ENCODE data around the gene RSPO3.
"Not testable (repeated sequence)": the region's sequence is repeated elsewhere in the genome, so short reads cannot be mapped to it uniquely, and the experiment has no call there.

Gene RSPO3

DNA sequence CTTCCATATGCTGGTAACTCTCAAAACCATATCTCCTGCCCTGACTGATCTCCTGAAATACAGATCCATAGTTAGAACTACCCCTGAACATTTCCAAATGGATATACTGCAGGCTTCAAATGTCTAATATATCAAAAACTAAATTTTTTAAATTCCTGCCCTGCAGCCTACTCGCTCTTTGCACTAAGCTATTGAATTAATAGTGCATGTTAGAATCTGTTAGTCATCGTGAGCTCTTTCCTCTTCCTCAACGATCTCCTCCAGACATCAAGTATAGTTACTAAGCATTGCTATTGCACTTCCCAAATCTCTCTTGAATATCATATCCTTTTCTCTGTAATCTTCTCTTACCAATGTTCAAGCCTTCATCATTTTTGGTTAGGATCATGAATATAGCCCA, 26.0 kb upstream of the RSPO3 start:
- no peaks in the 10 kb centered on the region for H3K36me3 ChIP-seq (ENCODE audit: insufficient read depth, low read length)
- no peaks in the 10 kb centered on the region for H3K4me1 ChIP-seq (ENCODE audit: insufficient read depth, low read length, severe bottlenecking)
- no peaks in the 10 kb centered on the region for H3K27me3 ChIP-seq (ENCODE audit: insufficient read depth, low read length)
- H3F3A ChIP-seq (ENCODE audit: insufficient read depth, low read length), result no peaks in the 10 kb centered on the region
- H3K4me3 ChIP-seq (ENCODE audit: low read depth, low read length, poor library complexity, severe bottlenecking), result no peak overlapping the region
- H4K20me1 ChIP-seq (ENCODE audit: insufficient read depth, low read length), result no peaks in the 10 kb centered on the region
- no peak overlapping the region for H3K4me2 ChIP-seq (ENCODE audit: low read length)
- no peak overlapping the region for H3K27ac ChIP-seq (ENCODE audit: low read depth, low read length, poor library complexity, severe bottlenecking)
- H3K9me3 ChIP-seq (ENCODE audit: low read length), result no peaks in the 10 kb centered on the region
- no peak for TF ChIP-seq EZH2 (IDR thresholded peaks at IDR 0.05; ENCODE audit: borderline replicate concordance, low read length)
- H3K9ac ChIP-seq (ENCODE audit: low read length), result no peak overlapping the region
- no peaks in the 10 kb centered on the region for H3K79me2 ChIP-seq (ENCODE audit: insufficient read depth, low read length)
- H3K9me2 ChIP-seq (ENCODE audit: low read depth, low read length), result no peaks in the 10 kb centered on the region
- no peak overlapping the region for H2AFZ ChIP-seq (ENCODE audit: low read length)

DNA sequence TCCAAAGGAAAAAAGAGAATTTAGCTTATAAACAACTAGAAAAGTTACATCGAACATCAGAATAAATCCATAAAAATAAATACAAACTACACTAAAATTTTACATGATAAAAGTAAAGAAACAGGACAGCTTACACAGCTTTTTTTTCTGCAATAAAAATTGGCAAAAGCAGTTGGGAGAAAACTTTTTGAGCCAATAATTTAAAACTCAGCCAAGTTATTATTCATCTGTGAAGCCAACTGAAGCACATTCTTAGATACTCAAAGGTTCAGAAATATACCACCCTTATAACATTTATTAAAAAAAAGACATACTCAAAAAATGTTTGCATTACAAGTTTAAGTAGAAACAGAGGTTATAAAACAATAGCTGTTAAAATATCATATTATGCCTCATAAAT, 23.7 kb upstream of the RSPO3 start:
- Histone ChIP-seq H4K20me1 (ENCODE audit: insufficient read depth, low read length) (no peaks in the 10 kb centered on the region), H3F3A (ENCODE audit: insufficient read depth, low read length) (no peaks in the 10 kb centered on the region), H3K27ac (ENCODE audit: low read depth, low read length, poor library complexity, severe bottlenecking) (no peak overlapping the region), H3K27me3 (ENCODE audit: insufficient read depth, low read length) (no peaks in the 10 kb centered on the region), H3K4me3 (ENCODE audit: low read depth, low read length, poor library complexity, severe bottlenecking) (no peak overlapping the region), H3K9me2 (ENCODE audit: low read depth, low read length) (no peaks in the 10 kb centered on the region), H3K79me2 (ENCODE audit: insufficient read depth, low read length) (no peaks in the 10 kb centered on the region), H3K4me2 (ENCODE audit: low read length) (no peak overlapping the region), H3K4me1 (ENCODE audit: insufficient read depth, low read length, severe bottlenecking) (no peaks in the 10 kb centered on the region), H3K9ac (ENCODE audit: low read length) (no peak overlapping the region), H3K36me3 (ENCODE audit: insufficient read depth, low read length) (no peaks in the 10 kb centered on the region), H2AFZ (ENCODE audit: low read length) (no peak overlapping the region), H3K9me3 (ENCODE audit: low read length) (no peaks in the 10 kb centered on the region)
- TF ChIP-seq, protein P1, sequence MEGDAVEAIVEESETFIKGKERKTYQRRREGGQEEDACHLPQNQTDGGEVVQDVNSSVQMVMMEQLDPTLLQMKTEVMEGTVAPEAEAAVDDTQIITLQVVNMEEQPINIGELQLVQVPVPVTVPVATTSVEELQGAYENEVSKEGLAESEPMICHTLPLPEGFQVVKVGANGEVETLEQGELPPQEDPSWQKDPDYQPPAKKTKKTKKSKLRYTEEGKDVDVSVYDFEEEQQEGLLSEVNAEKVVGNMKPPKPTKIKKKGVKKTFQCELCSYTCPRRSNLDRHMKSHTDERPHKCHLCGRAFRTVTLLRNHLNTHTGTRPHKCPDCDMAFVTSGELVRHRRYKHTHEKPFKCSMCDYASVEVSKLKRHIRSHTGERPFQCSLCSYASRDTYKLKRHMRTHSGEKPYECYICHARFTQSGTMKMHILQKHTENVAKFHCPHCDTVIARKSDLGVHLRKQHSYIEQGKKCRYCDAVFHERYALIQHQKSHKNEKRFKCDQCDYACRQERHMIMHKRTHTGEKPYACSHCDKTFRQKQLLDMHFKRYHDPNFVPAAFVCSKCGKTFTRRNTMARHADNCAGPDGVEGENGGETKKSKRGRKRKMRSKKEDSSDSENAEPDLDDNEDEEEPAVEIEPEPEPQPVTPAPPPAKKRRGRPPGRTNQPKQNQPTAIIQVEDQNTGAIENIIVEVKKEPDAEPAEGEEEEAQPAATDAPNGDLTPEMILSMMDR (IDR thresholded peaks at IDR 0.05; ENCODE audit: low read length), result no peak
- no peak for TF ChIP-seq EZH2 (IDR thresholded peaks at IDR 0.05; ENCODE audit: borderline replicate concordance, low read length)

DNA sequence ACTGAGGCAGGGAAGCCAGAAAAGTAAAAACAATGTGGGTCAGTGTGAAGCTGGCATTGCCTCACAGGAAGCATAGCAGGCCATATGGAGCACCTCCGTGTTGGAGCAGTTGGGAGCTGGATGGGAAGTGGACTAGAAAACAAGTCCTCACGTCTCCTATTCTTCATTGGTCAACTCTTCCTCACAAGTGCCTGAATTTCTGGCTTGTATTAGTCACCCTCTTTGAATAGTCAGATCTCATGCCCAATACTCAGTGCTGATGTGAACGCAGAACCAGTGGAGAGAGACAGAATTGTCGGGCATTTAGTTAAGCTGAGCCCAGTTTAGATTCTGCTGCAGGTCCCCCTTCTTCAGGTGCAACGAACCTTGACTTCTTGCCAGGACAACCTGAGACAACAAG, 22.3 kb upstream of the RSPO3 start:
- H3F3A ChIP-seq (ENCODE audit: insufficient read depth, low read length), result no peaks in the 10 kb centered on the region
- H3K4me3 ChIP-seq (ENCODE audit: low read depth, low read length, poor library complexity, severe bottlenecking), result no peak overlapping the region
- no peak overlapping the region for H2AFZ ChIP-seq (ENCODE audit: low read length)
- no peak for TF ChIP-seq EZH2 (IDR thresholded peaks at IDR 0.05; ENCODE audit: borderline replicate concordance, low read length)
- TF ChIP-seq, protein P1 (IDR thresholded peaks at IDR 0.05; ENCODE audit: low read length), result no peak
- H3K27me3 ChIP-seq (ENCODE audit: insufficient read depth, low read length), result no peaks in the 10 kb centered on the region
- no peaks in the 10 kb centered on the region for H3K9me3 ChIP-seq (ENCODE audit: low read length)
- H3K9ac ChIP-seq (ENCODE audit: low read length), result no peak overlapping the region
- H4K20me1 ChIP-seq (ENCODE audit: insufficient read depth, low read length), result no peaks in the 10 kb centered on the region
- no peak overlapping the region for H3K27ac ChIP-seq (ENCODE audit: low read depth, low read length, poor library complexity, severe bottlenecking)
- no peaks in the 10 kb centered on the region for H3K4me1 ChIP-seq (ENCODE audit: insufficient read depth, low read length, severe bottlenecking)
- no peak overlapping the region for H3K4me2 ChIP-seq (ENCODE audit: low read length)
- no peaks in the 10 kb centered on the region for H3K9me2 ChIP-seq (ENCODE audit: low read depth, low read length)
- H3K79me2 ChIP-seq (ENCODE audit: insufficient read depth, low read length), result no peaks in the 10 kb centered on the region
- H3K36me3 ChIP-seq (ENCODE audit: insufficient read depth, low read length), result no peaks in the 10 kb centered on the region

DNA sequence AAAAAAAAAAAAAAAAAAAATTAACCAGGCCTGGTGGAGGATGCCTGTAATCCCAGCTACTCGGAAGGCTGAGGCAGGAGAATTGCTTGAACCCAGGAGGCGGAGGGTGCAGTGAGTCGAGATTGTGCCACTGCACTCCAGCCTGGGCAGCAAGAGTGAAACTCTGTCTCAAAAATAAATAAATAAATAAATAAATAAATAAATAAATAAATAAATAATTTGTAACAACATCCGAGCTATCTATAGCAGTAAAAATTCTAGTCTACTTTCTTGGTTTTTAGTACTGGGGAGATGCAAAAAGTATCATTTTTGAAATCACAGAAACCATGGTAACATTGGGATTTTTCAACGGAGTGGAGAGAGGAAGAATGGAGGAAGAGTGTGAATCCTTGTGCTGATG, 21.0 kb upstream of the RSPO3 start:
- not testable (repeated sequence) for H3K79me2 ChIP-seq (ENCODE audit: insufficient read depth, low read length); H2AFZ ChIP-seq (ENCODE audit: low read length); H3K27me3 ChIP-seq (ENCODE audit: insufficient read depth, low read length)

More for the DNA sequence above, 21.0 kb upstream of the RSPO3 start:
- H3K9me3 ChIP-seq (ENCODE audit: low read length); H4K20me1 ChIP-seq (ENCODE audit: insufficient read depth, low read length); H3K4me2 ChIP-seq (ENCODE audit: low read length); H3K4me3 ChIP-seq (ENCODE audit: low read depth, low read length, poor library complexity, severe bottlenecking); H3F3A ChIP-seq (ENCODE audit: insufficient read depth, low read length); H3K9me2 ChIP-seq (ENCODE audit: low read depth, low read length); H3K27ac ChIP-seq (ENCODE audit: low read depth, low read length, poor library complexity, severe bottlenecking); H3K4me1 ChIP-seq (ENCODE audit: insufficient read depth, low read length, severe bottlenecking); H3K36me3 ChIP-seq (ENCODE audit: insufficient read depth, low read length); H3K9ac ChIP-seq (ENCODE audit: low read length): not testable (repeated sequence)
